Activated CD4-positive, alpha-beta T cell treated with anti-CD3 and anti-CD28 coated beads, Interleukin-2, amount 50 U/mL, for 24 hours (primary cell): ENCODE data around the gene ATRNL1.
"Not testable (repeated sequence)": the region's sequence is repeated elsewhere in the genome, so short reads cannot be mapped to it uniquely, and the experiment has no call there.

Source experiments
- DNase-seq, 2 donors: peaks; one replicate each; pipeline ENCODE4 v3.0.0-alpha.2; 2020; ENCODE audit warnings: low read depth in 1 of 2, low spot score in 1 of 2

Gene ATRNL1

DNA sequence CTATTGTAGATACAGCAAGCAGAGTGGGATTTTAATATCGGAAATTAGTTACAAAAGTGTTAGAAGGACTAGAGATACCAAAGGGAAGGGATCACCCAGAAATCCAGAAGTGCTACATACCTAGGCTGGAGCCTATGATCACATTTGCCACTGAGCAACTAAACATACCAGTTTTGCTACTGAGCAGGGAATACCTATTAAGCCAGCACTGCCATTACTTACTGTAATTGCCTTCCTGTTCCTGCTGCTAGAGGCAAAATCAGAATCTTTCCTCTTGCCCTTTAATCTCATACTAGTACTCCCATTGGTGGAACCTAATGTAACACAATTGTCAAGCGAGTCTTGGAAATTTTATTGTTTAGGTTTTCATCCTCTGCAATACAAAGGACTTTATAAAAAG, 121.7 kb downstream of the ATRNL1 start:
- DNase-seq = no peak

DNA sequence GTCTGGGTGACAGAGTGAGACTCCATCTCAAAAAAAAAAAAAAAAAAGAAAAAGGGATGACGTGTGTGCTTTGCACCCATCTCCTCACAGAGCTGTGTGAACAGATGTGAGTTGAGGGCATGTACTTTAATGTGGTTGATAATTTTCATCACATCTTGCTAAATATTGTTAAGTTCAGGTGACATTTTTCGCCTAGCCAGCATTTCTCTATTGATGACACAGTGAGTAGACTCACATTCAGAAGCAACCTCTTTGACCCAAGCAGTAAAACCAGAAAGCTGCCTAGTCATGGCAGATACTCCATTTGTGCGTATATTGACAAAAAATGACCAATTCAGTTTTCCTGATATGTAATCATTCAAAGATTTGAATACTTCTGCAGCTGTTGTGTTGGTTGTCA, 126.0 kb downstream of the ATRNL1 start:
- no peak for DNase-seq

DNA sequence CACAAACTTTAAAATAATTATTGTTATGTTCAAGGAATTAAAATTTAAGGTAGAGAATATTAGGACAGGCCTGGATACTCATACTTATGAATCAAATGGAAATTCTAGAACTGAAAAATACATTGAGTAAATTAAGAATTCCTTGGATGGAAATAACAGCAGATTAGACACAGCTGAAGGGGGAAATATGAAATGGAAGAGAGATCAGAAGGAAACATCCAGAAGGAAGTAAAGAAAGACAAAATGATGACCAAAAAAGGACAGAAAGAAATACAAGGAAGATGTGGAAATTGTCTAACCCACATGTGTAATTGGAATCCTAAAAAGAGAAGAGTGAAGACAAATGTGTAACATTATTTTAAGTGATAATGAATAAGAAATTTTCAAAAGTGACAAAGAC, 128.9 kb downstream of the ATRNL1 start:
- no peak for DNase-seq

DNA sequence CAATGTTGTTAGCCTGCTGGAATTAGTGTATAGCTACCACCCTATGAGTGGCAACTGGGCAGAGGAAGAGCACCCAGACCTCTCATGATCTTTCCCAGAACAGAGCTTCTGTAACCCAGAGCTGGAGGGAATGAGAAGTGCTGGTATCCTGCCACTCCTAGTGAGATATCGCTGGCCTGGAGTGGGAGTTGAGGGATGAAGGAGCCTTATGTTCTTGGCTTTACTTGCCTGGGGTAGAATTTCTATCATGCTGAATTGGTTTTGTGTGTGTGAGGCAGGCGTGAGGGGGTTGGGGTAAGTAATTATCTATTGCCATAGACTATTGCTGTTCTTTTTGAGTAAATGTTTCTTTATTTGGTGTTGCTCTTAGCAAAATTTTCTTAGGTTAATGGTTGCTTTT, 146.6 kb downstream of the ATRNL1 start:
- DNase-seq = no peak

DNA sequence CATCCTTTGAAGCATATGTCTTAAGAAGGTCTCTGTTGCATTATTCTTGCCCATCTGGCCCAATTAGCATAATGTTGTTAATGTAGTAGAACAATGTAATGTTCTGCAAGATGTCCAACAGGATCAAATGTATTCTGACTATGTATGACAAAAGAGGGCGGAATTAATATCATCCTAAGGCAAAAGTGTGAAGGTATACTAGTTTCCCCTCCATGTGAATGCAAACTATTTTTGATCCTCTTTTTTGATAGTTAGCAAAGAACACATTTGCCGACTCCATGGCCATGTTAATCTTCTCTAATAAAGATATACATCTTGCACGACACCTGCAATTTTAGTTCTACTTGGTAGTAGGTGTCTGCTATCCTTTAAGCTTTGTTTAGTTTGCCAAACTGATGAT, 157.6 kb downstream of the ATRNL1 start:
- no peak for DNase-seq

DNA sequence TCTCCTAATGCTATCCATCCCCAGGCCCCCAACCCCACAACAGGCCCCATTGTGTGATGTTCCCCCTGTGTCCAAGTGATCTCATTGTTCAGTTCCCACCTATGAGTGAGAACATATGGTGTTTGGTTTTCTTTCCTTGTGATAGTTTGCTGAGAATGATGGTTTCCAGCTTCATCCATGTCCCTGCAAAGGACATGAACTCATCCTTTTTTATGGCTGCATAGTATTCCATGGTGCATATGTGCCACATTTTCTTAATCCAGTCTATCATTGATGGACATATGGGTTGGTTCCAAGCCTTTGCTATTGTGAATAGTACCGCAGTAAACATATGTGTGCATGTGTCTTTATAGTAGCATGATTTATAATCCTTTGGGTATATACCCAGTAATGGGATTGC, 160.6 kb downstream of the ATRNL1 start:
- not testable (repeated sequence) for DNase-seq

DNA sequence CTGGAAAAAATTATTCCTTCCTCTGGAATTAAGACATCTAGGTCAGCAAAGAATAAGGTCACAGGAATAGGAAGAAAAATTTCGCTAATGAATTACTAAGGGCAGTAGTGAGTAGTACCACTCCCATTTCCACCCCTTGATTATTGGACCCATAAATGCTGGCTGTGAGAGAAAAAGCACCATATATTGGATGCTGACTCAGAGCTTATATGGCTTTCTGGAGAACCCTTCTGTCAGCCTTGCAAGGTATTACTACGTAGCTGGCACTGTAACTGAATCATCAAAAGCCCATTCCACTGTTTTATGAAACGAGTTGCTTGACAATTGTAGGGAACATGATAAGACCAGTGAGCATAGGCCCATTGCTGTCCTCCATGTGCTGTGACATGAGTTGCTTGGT, 179.3 kb downstream of the ATRNL1 start:
- DNase-seq = no peak

DNA sequence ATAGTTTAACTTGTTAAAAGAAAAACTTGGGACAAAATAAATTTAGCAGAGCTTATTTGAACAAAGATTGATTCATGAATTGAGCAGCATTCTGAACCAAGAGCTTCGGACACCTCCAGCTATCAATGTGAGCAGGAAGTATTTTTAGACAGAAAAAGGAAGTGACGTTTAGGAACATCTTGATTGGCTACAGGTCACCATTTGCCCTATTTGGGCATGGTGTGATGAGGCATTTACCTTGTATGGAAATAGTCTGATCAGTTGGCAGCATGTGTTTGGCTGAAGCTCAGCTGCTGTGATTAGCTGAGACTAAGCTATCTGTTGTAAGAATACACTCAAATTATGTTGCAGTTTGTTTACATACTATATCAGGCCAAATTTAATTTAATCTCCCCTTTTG, 185.1 kb downstream of the ATRNL1 start:
- no peak for DNase-seq

DNA sequence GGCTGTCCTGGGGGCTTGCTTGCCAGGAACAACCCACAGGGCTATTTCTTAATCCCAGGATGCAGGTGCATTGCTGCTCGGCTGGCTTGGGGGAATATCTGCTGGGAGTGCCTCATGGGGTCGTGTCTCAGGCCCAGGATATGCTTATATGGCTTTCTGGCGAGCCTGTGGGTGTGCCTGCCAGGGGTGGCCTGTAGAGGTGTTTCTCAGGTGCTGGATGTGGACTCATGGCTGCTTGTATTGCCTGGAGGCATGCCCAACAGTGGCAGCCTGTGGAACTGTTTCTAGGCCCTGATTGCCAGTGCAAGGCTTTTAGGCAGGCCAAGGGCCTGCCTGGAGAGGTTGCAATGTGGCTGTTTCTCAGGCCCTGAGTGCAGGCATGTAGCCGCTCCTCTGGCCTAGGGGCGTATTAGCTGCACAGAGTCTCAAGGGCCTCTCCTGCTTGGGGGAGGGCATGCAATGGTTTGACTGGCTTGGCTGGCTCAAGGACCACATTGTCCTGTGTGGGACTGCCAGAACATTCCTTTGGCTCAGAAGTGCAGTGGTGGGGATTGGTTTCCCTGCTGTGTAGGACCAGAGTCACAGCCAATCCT, 202.1 kb downstream of the ATRNL1 start:
- DNase-seq = no peak

DNA sequence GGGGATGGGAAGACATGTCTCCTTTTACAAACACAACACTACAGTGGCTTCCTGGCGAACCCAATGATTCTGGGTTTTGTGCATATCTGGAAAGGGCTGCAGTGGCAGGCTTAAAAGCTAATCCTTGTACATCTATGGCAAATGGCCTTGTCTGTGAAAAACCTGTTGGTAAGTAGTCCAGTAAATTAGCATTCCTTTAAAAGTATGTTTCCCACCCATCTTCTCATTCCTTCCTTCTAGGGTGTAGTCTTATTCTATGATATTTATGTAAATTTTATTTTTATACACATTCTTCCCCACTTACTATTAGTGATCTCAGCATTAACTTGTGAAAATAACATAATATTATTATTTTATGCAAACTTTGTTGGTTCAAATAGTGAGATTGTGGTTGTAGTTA, 206.9 kb downstream of the ATRNL1 start:
- DNase-seq = no peak

DNA sequence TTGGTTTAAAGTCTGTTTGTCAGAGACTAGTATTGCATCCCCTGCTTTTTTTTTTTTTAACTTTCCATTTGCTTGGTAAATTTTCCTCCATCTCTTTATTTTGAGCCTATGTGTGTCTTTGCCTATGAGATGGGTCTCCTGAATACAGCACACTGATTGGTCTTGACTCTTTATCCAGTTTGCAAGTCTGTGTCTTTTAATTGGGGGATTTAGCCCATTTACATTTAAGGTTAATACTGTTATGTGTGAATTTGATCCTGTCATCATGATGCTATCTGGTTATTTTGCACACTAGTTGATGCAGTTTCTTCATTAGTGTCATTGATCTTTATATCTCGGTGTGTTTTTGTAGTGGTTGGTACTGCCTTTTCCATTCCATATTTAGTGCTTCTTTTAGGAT, 226.5 kb downstream of the ATRNL1 start:
- DNase-seq = not testable (repeated sequence)

DNA sequence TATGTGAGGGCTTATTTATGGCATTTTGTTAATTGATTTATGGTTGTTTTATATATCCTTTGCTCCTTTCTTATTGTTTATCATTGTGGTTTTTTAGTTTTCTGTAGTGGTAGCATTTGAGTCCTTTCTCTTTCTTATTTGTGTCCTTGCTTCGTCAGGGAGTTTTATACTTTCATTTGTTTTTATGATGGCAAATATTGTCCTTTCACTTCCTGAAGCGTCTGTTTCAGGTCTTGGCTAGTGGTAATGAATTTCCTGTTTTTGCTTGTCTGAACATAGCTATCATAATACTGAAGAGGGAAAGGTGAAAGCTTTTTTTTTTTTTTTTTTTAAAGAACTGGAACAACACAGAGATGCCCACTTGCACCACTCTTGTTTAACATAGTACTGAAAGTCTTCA, 228.2 kb downstream of the ATRNL1 start:
- no peak for DNase-seq

DNA sequence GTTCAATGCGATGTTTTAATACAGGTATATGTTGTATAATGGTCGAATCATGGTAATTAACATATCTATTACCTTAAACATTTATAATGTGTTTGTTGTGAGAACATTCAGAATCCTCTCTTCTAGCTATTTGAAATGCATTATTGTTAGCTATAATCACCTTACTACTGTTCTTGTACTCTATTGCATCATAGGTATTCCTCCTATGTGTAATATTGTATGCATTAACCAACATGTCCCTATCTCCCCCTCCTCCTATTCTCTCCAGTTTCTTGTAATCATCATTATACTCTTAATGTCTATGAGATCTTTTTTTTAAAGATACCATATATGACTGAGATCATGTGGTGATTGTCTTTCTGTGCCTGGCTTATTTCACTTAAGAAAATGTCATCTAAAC, 235.2 kb downstream of the ATRNL1 start:
- no peak for DNase-seq

DNA sequence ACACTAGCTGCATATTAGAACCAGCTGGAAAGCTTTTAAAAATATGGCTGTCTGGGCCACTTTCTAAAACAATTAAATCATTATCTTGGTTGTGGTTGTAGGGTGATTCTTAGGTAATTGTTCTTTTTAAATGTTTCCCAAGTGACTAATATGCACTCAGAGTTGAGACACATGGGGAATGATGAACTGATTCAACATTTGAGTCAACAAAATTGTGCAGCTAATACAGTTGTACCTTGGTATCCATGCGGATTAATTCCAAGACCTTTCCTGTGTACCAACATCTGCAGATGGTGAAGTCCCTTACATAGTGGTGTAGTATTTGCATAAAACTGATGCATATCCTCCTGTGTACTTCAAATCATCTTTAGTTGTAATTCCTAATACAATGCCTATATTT, 242.2 kb downstream of the ATRNL1 start:
- no peak for DNase-seq

DNA sequence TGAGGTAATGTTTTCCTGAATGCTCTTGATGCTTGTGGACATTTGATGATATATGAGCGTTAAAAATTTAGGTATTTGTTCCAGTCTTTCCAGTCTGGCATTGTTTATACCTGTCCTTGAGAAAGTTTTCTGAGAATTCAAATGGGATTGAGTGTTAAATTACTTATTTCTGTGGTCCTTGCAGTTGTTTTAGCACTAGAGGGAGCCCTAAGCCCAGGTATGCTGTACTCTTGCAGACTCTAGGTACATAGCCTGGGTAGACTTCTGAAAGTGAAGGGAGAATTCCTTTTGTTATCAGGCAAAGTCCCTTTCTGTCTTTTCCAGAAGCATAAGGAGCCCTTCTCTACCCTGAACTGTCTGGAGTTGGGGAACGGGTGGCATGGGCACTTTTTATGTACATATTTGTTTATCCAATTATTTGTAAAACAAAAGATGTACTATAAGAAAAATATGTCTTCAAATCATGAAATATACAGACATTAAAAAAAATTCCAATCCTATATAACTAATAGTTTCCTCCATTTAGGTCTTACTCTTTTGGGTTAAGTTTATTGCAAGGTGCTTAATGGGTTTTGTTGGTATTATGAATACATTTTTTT, 262.1 kb downstream of the ATRNL1 start:
- DNase-seq = peak in 1 of 2 donors; percentile 3

DNA sequence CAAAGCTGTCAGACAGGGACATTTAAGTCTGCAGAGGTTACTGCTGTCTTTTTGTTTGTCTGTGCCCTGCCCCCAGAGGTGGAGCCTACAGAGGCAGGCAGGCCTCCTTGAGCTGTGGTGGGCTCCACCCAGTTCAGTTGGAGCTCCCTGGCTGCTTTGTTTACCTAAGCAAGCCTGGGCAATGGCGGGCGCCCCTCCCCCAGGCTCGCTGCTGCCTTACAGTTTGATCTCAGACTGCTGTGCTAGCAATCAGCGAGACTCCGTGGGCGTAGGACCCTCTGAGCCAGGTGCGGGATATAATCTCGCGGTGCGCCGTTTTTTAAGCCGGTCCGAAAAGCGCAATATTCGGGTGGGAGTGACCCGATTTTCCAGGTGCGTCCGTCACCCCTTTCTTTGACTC, 274.8 kb downstream of the ATRNL1 start:
- not testable (repeated sequence) for DNase-seq

DNA sequence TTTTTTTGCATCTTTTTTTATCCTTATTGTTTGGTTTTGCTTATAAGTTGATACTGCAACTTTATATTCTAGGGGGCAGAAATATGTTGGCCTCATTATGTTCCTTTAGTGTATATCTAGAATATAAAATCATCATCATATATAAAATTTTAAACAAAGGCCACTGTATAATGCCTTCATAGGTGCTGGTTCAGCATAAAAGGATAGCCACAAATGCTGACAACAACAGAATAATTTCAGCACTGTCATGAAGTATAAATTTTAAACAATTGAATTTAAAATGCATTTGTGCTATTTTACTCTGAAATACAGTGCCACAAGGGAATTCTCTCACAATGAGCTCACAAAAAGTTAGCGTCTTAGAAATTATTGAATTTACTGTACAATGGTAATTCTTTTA, 285.9 kb downstream of the ATRNL1 start:
- no peak for DNase-seq

DNA sequence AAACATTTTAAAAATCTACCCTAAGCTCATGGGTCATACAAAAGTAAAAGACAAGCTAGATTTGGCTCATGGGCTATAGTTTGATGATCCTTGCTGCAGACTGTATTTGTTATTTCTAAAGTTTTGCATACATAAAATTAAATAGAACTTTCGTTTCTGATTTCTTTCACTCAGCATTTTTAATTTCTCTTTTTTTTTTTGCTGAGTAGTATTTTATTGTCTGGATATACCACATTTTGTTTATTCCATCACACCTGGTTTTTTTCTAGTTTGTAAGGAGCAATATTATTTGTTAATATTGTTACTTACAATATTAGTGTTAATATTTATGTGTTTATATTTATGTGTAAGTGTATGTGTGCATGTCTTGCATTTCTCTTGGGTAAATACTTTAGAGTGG, 291.5 kb downstream of the ATRNL1 start:
- DNase-seq = no peak

DNA sequence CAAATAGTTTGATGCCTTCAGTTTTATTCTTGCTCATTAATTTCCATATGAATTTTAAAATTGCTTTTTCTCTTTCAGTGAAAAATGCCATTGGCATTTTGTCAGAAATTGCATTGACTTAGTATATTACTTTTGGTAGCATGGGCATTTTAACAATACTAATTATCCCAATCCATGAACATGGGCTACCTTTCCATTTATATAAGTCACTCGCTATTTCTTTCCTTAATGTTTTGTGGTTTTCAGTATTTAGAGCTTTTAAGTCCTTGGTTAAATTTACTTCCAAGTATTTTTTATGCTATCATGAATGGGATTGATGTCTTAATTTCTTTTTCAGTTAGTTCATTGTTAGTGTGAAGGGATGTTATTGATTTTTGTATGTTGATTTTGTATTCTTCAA, 297.4 kb downstream of the ATRNL1 start:
- no peak for DNase-seq

DNA sequence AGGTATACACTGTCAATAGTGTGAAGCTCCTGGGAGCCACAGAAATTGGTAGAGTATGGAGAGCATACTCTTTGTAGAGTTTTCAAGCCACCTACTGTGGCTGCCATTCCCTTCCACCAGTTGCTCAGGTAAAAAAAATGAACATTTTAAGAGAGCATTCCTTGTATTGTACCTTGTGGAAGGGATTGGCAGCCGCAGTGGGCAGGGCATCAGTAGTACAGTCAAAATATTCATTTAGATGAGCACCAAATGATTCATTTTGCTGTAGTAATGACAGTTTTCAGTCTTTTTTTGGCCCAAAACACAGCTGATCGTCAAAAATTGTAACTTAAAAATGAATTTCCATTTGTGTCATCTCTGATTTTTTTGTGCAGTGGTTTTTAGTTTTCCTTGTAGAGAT, 304.9 kb downstream of the ATRNL1 start:
- no peak for DNase-seq

DNA sequence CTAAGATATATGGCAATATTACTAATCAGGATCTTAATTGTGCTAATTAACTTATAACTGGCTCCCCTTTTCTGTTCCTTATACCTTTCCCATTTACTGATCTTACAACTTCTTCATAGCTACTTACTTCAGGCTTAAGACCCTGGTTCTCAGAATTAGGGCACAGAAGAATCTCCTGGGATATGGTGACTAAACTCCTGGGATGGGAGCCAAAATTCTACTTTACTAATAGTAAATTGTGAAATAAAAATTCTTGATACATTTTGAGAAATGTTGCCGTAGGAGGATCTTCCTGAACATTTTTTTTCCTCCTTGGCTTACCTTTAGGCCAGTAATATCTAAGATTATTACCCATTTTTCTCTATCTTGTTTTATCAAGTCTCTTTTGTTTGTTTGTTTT, 309.5 kb downstream of the ATRNL1 start:
- DNase-seq = no peak

DNA sequence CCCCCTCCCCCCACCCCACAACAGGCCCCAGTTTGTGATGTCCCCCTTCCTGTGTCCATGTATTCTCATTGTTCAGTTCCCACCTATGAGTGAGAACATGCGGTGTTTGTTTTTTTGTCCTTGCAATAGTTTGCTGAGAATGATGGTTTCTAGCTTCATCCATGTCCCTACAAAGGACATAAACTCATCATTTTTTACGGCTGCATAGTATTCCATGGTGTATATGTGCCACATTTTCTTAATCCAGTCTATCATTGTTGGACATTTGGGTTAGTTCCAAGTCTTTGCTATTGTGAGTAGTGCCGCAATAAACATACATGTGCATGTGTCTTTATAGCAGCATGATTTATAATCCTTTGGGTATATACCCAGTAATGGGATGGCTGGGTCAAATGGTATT, 312.7 kb downstream of the ATRNL1 start:
- DNase-seq = not testable (repeated sequence)

DNA sequence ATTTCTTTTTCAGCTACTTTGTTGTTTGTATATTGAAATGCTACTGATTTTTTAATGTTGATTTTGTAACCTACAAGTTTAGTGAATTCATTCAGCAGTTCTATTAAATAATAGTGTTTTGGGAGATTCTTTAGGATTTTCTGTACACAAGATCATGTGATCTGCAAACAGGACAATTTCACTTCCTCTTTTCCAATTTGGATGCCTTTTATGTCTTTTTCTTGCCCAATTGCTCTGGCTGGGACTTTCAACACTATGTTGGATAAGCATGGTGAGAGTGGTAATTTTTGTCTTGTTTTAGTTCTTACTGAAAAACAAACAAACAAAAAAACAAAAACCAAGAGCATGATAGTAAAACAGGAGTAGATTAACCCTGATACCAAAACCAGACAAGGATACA, 316.2 kb downstream of the ATRNL1 start:
- DNase-seq = no peak
